NCI-H2029 (cell line): ENCODE results near the gene FBXL19.
A peak's percentile ranks its signal among the peaks of the same experiment; 100 is the strongest.

Source experiments
- DNase-seq: peaks from one replicate; lab custom pipeline; 2025; lab: John Stamatoyannopoulos, UW

Gene FBXL19

DNA sequence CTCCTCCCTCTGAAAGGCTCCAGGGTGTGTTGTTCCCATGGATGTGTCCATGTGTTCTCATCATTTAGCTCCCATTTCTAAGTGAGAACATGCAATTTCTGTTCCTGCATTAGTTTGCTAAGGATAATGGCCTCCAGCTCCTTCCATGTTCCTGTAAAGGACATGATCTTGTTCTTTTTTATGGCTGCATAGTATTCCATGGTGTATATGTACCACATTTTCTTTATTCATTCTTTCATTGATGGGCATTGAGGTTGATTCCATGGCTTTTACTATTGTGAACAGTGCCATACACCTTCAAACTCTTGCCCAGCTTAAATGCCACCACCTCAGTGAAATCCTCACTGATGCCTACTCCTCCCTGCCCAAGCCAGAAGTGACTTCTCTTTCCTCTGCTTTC is 21.0 kb downstream of the FBXL19 start:
- no peak for DNase-seq

DNA sequence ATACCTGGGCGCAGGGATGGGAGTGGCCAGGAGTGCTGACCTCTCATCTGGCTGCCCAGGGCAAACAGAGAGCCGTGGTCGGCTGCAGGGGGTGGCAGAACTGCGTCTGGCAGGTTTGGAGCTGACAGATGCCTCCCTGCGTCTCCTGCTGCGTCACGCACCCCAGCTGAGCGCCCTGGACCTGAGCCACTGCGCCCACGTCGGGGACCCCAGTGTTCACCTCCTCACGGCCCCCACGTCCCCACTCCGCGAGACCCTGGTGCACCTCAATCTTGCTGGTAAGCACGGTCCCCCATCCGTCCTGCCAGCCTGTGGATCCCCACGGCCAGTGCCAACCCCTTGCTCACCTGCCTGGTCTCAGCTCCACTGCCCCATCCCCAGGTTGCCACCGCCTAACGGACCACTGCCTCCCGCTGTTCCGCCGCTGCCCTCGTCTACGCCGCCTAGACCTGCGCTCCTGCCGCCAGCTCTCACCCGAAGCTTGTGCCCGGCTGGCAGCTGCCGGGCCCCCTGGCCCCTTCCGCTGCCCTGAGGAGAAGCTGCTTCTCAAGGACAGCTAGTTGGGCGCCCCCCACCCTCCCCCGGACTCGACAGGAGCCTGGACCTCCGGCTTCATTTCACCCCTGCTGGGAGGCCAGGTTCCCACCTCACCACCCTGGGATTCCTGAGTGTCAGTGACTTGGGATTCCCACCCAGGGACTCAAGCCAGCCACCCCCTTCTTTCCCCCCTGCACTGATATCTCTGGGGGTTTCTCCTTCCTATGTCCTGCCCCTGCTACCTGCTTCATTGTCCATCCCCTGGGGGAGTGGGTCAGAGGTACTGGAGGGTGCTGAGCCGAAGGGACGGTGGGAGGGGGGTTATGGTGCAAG is 23.5 kb downstream of the FBXL19 start:
- DNase-seq = no peak

DNA sequence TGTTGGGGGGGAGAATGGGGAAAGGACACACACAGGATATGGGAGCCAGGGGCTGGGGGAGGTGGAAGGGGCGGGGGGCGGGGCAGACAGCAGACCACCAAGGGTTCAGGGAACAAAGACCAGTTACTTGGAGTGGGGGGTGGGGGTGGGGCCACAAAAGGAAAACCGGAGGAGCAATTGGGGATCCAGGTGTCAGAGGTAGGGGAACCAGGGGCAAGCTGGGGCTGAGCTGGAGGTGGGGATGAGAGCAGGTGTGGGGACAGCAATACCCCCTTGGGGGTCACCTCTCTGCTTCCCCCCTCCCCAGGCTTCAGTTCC is 24.1 kb downstream of the FBXL19 start:
- DNase-seq = no peak

DNA sequence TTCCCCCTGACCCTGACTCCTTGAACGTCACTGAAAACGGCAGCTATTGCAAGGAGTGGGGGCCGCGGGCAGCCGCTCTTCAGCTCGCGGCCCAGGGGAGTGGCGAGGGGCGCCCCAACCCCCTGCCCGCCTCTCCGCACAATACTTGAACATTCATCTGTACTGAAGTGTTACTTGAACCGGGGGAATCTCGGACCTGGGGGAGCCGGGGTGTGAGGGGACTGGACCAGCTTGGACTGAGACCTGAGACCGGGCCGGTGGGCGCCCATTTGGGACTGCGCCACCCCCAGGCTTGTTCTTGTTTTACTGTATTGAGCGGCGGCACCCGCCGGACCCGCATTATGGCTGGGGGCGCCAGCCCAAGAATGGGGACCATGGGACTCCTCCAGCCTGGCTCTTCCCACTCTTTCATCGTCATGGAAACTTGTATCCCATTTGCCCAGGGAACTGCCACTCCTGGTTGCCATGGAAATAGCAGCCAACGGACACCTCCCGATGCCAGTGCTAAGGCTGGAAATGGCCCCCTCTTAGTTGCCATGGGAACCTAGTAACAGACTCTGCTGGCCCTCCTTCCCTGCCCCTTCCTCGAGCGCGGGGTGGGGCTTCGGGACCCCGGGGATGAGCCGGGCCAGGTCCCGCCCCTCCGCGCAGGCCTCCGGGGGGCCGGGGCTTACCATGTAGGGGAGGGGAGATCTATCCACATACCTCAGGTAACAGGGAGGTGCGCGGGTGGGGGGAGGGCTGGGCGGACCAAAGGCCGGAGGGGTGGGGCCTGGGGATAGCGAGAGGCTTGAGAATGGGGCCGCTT is 24.7 kb downstream of the FBXL19 start:
- peak; percentile 30 for DNase-seq

DNA sequence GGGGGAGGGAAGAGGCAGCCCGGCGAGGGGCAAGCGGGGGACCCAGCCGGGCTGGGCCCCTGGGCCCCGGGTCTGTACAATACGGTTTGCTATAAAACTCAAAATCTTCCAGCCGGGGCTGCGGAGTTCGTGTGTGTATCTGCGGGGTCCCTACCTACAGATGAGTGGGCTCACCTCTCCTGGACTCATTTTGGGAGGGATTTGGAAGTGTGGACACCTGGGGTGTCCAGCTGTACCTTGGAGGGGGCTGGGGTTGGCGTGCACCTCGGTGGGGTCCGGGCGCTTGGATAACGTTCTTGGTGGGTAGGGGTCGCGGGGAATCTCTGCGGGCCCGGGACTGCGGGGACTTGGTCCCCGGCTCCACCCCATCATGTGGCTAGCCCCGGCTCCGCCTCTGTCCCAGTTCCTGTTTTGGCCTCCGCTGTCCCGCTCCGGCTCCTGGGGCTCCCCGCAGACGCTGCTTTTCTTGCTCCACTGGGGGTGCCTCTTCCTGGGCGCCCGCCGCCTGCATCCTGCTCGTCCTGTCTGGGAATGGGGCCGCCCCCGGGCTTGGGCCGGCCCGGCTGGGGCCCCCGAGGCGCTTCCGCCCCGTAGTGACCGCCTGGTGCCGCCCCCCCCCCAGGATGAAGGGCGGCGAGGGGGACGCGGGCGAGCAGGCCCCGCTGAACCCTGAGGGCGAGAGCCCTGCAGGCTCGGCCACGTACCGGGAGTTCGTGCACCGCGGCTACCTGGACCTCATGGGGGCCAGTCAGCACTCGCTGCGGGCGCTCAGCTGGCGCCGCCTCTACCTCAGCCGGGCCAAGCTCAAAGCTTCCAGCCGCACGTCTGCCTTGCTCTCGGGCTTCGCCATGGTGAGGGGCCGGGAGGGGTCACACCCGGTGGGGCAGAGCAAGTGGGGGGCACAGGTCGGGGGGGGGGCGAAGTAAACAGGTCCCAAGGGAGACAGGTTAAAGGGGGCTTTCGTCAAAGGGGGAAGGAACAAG is 25.6 kb downstream of the FBXL19 start, which contains the start of gene ORAI3:
TSS of gene ORAI3 (plus strand) at position 402 of the 983 bp plus-strand sequence. CDS start at position 624, 222 bp downstream.
- DNase-seq = no peak

DNA sequence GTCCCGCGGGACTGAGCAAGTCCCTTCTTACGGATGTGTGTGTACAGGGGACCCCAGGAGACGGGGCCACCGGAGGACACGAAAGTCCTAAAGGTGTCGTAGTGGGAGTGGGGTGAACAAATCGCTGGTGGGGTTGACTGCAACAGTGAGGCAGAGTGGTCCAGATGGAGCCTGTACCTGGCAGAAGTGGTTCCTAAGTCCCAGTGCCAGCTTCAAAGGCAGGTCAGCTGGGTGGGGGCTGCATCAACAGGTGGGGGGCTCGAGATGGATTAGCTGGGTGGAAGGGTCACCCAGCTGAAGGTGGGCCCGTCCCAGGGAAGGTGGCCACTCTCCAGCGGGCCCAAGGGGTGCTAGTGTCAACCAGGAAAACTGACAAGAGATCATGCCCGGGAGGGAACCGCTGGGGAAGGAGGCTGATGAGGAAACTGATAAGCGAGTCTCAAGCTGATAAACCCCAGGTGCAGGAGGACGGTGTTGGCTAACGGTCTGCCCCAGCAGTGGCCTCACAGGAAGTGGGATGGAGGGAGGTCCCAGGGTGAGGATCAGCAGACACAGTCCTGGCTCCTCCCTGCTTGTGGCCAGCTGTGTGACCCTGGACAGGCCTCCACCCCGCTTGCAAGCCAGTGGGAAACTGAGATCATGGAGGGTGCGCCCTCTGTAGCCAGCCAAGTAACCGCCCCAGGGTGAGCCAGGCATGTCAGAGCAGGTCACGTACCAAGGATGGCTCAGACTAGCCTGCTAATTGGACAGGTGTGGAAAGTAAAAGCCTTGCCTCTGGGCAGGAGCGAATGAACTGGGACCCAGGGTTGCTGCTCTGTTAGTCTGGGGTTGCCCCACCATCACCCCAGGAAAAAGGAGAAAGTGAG is 26.5 kb downstream of the FBXL19 start:
- no peak for DNase-seq

DNA sequence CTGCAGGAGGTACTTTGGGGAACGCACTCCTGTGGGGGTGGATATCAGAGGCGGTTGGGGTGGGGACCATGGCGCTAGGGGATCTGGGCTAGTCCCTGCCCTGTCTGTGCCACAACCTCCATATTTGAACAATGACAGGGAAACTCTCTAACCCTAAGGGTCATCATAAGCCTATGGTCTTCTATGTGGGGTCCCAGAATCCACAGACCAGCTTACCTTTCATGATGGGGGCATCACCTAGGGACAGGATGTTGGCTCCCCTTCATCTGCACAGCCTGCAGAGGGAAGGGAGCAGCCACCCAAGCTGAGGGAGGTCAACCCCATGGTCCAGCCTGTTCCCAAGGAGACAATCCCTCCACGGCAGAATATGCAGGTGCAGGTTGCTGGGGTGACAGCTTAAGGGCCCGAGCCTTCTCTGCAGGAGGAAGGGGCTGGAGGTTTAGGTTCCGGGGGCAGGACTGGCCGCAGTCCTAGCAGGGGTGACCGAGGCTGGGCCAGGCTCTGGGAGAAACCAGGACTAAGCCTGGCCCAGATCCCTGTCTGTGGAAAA is 27.2 kb downstream of the FBXL19 start:
- DNase-seq = no peak

DNA sequence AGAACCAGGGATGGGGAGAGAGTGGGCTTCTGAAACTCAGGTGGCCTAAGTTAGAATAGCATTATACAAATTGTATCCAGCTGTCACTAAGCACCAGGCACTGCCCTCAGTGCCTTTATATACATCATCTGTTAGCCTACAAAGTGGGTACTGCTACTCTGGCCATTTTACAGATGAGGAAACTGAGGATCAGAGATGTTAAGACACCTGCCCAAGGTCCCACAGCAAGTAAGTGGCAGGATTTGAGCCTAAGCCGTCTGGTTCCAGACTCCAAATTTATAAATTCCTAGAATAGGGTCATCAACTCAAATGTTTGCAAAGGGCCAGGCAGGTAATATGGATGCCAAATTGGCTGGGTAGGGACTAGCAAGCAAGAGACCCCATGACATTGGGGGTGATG is 27.8 kb downstream of the FBXL19 start:
- DNase-seq = no peak

DNA sequence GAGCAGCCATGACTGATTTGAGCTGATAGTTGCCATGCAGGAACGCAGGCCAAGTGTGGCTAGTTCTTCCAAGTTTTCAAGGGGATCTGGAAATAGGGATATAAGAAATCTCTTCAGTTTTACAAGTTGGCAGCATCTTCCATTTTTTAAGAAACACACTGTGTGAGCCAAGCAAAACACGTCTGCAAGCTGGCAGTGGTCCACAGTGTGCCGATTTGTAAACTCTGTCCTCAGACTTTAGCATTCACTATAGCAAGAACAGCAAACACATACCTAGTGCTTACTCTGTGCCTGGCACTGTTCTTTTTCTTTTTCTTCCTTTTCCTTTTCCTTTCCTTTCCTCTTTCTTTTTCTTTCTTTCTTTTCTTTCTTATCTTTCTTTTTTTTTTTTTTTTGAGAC is 28.4 kb downstream of the FBXL19 start:
- no peak for DNase-seq

DNA sequence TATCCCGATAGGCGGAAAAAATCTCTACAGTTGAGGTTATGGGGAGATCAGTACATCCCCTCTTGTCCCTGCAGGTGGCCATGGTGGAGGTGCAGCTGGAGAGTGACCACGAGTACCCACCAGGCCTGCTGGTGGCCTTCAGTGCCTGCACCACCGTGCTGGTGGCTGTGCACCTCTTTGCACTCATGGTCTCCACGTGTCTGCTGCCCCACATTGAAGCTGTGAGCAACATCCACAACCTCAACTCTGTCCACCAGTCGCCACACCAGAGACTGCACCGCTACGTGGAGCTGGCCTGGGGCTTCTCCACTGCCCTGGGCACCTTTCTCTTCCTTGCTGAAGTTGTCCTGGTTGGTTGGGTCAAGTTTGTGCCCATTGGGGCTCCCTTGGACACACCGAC is 29.7 kb downstream of the FBXL19 start:
- no peak for DNase-seq

DNA sequence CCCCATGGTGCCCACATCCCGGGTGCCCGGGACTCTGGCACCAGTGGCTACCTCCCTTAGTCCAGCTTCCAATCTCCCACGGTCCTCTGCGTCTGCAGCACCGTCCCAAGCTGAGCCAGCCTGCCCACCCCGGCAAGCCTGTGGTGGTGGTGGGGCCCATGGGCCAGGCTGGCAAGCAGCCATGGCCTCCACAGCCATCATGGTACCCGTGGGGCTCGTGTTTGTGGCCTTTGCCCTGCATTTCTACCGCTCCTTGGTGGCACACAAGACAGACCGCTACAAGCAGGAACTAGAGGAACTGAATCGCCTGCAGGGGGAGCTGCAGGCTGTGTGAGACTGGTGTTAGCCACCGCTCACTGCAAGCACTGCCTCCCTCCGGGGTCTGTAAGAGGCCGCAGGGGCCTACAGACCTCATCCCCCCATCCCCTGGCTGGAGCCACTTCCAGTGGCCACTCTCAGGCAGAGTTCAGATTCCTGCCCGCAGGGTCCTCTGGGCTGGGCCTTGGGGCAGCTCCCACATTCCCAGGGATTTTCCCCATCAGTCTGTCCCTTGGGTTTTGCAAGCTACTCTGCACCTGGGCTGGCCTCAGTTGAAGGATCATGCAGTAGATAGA is 30.2 kb downstream of the FBXL19 start:
- peak; percentile 58 for DNase-seq

DNA sequence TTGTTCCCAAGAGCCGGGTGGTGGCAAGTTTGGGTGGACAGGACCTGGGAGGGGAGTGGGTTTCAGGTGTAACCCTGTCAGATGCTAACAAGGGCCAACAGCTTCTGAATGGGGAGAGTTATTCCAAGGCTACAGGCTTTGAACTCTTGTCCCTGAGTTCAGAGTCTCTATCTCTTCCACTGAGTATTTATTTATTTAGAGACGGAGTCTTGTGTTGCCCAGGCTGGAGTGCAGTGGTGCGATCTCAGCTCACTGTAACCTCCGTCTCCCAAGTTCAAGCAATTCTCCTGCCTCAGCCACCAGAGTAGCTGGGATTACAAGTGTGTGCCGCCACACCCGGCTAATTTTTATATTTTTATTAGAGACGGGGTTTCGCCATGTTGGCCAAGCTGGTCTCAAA is 31.6 kb downstream of the FBXL19 start:
- no peak for DNase-seq

DNA sequence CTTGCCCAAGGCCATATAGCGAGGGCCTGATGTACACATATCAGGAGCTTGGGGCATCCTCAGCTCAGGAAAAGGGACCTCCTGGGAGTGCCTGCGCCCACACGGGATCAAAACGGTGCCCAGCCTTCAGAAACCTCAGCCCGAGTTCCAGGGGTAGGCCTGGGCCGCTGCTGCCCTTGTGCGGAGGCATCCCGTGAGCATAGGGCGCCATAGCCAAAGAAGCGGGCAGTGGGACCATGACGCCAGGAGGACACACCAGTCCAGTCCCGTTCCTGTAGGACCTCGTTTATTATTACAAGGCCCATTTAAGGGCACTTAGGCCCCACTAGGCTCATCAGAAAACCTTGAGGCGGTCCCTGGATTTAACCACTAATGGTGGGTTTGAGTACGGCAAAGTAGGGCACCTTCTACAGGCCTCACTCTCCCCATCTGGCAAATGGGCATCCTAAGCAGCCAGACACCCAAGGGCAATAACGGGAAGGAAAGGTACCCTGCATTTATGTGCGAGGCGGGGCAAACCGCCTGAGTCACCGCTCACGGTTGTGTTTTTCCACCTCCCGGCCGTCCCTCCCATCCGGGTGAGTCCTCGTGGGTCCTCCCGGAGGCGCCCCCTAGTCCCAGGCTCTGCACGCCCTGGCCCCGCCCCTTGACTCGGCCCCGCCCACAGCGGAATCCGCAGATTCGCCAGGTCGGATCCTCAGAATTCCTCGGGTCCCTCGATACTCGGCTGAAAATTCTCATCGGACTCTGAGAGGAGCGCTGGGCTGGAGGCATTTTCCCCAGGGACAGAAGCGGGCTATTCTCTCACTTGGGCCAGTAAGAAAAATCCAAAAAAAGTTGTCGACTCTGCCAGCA is 33.5 kb downstream of the FBXL19 start:
- DNase-seq = peak; percentile 61

DNA sequence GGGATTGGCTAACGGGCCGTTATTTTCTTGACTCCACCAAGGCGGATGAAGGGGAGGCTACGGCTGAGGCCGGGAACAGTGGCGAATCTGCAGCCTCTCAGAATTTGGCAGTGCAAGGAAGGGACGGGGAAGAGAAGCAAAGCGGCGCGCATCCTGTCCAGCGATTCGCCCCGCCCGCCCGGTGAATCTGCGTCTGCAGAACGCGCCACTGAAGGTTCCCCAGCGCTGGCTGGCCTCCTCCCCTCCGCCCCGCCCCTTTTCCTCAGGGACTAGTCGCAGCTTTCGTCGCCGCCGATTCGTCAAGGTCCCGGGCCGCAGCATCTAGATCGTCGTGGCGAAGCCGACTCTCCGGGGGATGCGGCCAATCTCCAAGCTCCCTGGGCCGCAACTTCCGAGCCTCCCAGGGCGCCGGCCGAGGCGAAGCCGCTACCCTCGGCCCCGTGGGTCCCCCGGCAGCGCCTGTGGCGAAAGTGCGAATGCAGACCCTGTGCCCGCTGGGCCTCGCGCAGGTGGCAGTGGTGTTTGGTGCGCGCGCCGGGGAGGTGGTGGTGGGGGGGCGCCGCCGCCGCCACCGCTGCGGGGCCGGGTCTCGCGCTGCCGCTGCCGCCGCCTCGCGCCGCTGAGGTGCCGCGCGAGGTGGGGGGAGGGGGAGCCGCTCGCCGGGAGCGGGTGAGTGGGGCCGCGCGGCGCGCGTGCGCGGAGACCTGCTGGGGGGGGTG is 34.2 kb downstream of the FBXL19 start, which contains the start of gene SETD1A:
TSS of gene SETD1A (plus strand) at position 299 of the 719 bp plus-strand sequence. CDS start 978 bp downstream, outside the sequence.
- DNase-seq = peak; percentile 93

DNA sequence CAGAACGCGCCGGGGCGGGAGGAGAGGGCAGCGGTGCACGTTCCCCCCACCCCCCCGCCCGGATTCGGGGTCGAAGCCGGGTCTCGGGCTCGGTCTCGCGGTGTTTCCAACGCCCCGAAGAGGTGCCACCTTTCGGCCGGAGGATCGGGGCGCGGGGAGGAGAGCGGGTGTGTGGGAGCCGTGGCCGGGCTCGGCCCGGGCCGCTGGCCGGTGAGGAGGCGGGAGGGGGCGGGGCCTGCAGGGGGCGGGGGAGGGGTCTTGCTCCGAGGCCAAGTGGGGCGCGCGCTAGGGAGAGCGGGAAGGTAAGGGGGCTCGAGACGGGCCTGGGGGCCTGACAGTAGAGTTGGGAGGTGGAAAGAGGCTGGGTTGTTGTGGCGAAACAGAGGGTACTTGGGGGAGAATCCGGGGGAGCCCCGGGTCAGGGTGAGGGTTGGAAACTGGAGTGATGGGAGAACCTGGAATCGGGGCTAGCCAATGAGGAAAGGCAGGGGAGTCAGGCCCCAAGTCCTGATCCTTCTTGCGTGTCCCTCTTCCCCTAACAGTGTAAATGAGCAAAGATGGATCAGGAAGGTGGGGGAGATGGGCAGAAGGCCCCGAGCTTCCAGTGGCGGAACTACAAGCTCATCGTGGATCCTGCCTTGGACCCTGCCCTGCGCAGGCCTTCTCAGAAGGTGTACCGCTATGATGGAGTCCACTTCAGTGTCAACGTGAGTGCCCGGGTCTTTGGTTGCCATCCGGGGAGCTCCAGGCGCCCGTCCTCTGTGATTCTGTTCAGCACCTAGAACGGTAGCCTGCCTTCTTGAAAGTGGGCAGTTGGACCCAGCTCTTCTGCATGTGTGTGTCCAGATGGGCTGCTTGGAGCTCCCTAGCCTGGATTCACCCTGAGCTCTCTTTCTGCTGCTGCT is 35.1 kb downstream of the FBXL19 start:
- no peak for DNase-seq

DNA sequence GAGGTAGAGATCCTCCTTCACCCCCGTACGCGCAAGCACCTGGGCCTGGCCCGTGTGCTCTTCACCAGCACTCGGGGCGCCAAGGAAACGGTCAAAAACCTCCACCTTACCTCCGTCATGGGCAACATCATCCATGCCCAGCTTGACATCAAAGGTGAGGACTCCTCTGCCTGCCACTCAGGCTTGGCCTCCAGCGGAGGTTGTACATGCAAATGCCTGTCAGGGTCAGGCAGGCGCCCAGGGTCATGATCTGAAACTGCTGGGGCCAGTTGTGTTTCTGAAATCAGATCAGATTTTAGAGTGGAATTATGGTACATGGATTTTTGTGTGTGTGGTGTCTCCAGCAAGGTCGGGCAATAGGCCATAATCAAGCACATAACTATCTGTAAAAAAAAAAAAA is 38.0 kb downstream of the FBXL19 start:
- DNase-seq = no peak

DNA sequence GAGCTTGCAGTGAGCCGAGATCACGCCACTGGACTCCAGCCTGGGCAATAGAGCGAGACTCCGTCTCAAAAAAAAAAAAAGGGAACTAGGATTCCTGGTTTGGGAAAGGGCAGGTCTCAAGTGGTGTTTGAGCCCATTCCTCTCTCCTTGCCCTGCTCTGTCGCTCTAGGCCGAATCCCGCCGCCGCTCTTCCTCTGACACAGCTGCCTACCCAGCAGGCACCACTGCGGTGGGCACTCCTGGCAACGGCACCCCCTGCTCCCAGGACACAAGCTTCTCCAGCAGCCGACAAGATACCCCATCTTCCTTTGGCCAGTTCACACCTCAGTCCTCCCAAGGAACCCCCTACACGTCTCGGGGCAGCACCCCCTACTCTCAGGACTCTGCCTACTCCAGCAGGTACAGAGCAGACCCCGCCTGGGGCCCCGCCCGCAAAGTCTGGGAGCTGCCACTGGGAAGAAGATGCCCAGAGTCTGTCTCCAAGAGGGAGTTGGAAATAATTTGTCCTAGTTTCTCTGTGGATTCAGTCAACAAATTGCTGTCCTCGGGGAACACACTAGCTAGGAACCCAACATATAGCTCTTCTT is 40.6 kb downstream of the FBXL19 start:
- DNase-seq = no peak
